Measurements from ENCODE around the gene CELA3B. TPM values are rescaled to one million over a fixed set of nuclear protein-coding genes. Genes with fewer than 3 reads are reported as not detected.
A peak's percentile ranks its signal among the peaks of the same experiment; 100 is the strongest.
"Not testable (repeated sequence)": the region's sequence is repeated elsewhere in the genome, so short reads cannot be mapped to it uniquely, and the experiment has no call there.

The CELA3B gene
- total and polyA plus RNA-seq, 3 experiments from 2014 or later, result not detected

- H3K9me3 Mint-ChIP-seq; H3K4me1 Mint-ChIP-seq; H3K36me3 Mint-ChIP-seq; H3K36me3 ChIP-seq (ENCODE audit: insufficient read depth, low read length); H3K27me3 Mint-ChIP-seq; H3K27me3 ChIP-seq (ENCODE audit: insufficient read depth, low read length, poor library complexity, severe bottlenecking); DNase-seq; H3K4me1 ChIP-seq (ENCODE audit: insufficient read depth, low read length); CTCF ChIA-PET; H3K4me3 ChIP-seq (ENCODE audit: low read length); H3K27ac ChIP-seq (ENCODE audit: low read depth, low read length); H3K9me3 ChIP-seq (ENCODE audit: low read length); H3K27ac Mint-ChIP-seq; POLR2A ChIA-PET; H3K4me3 Mint-ChIP-seq: not testable (repeated sequence)
Measured at GRCh38 chr1:21994716-21995115, 17.9 kb downstream of the CELA3B start.

- H3K9me3 Mint-ChIP-seq; H3K27ac ChIP-seq (ENCODE audit: low read depth, low read length); H3K4me1 ChIP-seq (ENCODE audit: insufficient read depth, low read length); CTCF ChIA-PET; H3K27me3 ChIP-seq (ENCODE audit: insufficient read depth, low read length, poor library complexity, severe bottlenecking); H3K4me1 Mint-ChIP-seq; H3K27me3 Mint-ChIP-seq; H3K9me3 ChIP-seq (ENCODE audit: low read length); H3K4me3 ChIP-seq (ENCODE audit: low read length); H3K36me3 Mint-ChIP-seq; H3K36me3 ChIP-seq (ENCODE audit: insufficient read depth, low read length); H3K27ac Mint-ChIP-seq; DNase-seq; H3K4me3 Mint-ChIP-seq; POLR2A ChIA-PET: not testable (repeated sequence)
Measured at GRCh38 chr1:21996663-21996970, 19.8 kb downstream of the CELA3B start.

DNA sequence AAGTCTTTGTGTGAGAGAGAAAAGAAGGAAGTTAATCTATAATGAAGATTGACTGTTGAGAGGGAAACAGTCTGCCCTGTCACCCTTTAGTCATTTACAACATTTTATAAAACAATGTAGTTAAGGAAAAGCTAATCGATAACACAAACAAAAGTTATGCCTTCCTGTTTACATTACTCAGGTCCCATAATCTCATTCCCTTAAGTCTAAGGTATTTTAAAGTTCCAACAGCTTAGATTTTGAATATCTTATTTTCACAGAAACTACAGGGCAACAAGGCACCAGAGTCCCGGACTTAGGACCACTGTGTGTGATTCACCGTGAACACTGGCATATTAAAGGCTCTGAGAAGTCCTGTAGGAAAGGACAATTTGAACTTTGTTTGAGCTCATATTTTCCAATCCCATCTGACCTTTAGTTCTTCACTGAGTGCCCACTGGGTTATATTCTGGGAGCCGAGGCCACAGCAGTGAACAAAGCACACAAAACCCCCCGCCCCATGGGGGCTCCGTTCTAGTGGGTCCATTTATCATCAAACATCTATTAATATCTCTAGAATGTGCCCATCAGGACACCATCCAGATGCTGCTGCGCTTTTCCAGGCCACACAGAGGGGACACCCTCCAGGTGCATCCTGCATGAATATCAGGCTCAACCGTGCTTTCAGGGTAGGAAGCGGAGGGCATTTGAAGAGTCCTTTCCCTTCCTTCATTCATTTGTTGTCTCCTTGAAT lies 21.2 kb downstream of the CELA3B start:
- H3K9me3 ChIP-seq (ENCODE audit: low read length); DNase-seq; H3K9me3 Mint-ChIP-seq; POLR2A ChIA-PET; H3K27me3 Mint-ChIP-seq; H3K27ac ChIP-seq (ENCODE audit: low read depth, low read length); H3K4me3 ChIP-seq (ENCODE audit: low read length); H3K4me3 Mint-ChIP-seq; H3K27me3 ChIP-seq (ENCODE audit: insufficient read depth, low read length, poor library complexity, severe bottlenecking); H3K4me1 Mint-ChIP-seq; H3K4me1 ChIP-seq (ENCODE audit: insufficient read depth, low read length); H3K36me3 ChIP-seq (ENCODE audit: insufficient read depth, low read length); H3K36me3 Mint-ChIP-seq: not testable (repeated sequence)
- peak overlapping the region in 1 of 8 donors; percentile 54 for H3K27ac Mint-ChIP-seq
- CTCF ChIA-PET, result interaction anchor here (0.6 kb wide), 1 partner anchor 23 kb away, joined by 3 read pairs; no protein-coding TSS in a partner anchor

- H3K27me3 ChIP-seq (ENCODE audit: insufficient read depth, low read length, poor library complexity, severe bottlenecking); H3K27me3 Mint-ChIP-seq; H3K27ac ChIP-seq (ENCODE audit: low read depth, low read length); DNase-seq; H3K4me3 Mint-ChIP-seq; H3K4me1 Mint-ChIP-seq; H3K4me3 ChIP-seq (ENCODE audit: low read length); H3K9me3 ChIP-seq (ENCODE audit: low read length); H3K4me1 ChIP-seq (ENCODE audit: insufficient read depth, low read length); H3K36me3 Mint-ChIP-seq; H3K36me3 ChIP-seq (ENCODE audit: insufficient read depth, low read length); CTCF ChIA-PET; POLR2A ChIA-PET; H3K9me3 Mint-ChIP-seq: not testable (repeated sequence)
- H3K27ac Mint-ChIP-seq, result peak overlapping the region in 1 of 8 donors; percentile 91
Measured at GRCh38 chr1:21998624-21999294, 21.9 kb downstream of the CELA3B start.

GRCh38 chr1:21999645-22000044 lies 22.8 kb downstream of the CELA3B start:
- H3K36me3 ChIP-seq (ENCODE audit: insufficient read depth, low read length); CTCF ChIA-PET; H3K36me3 Mint-ChIP-seq; H3K9me3 ChIP-seq (ENCODE audit: low read length); H3K4me1 Mint-ChIP-seq; H3K9me3 Mint-ChIP-seq; H3K4me3 ChIP-seq (ENCODE audit: low read length); H3K4me3 Mint-ChIP-seq; H3K4me1 ChIP-seq (ENCODE audit: insufficient read depth, low read length); H3K27ac Mint-ChIP-seq; POLR2A ChIA-PET; H3K27me3 Mint-ChIP-seq; DNase-seq; H3K27me3 ChIP-seq (ENCODE audit: insufficient read depth, low read length, poor library complexity, severe bottlenecking); H3K27ac ChIP-seq (ENCODE audit: low read depth, low read length): not testable (repeated sequence)

GRCh38 chr1:22001409-22001808 lies 24.6 kb downstream of the CELA3B start, which contains the start of gene CELA3A:
Gene CELA3A (plus strand): TSS chr1:22001657. CDS start chr1:22001675, 18 bp downstream.
- Mint-ChIP-seq H3K4me1 (no peaks in the 10 kb centered on the region), H3K9me3 (no peaks in the 10 kb centered on the region), H3K36me3 (no peaks in the 10 kb centered on the region), H3K27me3 (peaks cover 0 to 1% of the 10 kb centered on the region in 2 donors), H3K27ac (peak within 1 kb of the TSS in 1 of 8 donors; percentile 17), H3K4me3 (no peak within 1 kb of the TSS)
- H3K9me3 ChIP-seq (ENCODE audit: low read length), result no peaks in the 10 kb centered on the region
- no peak within 1 kb of the TSS for H3K4me3 ChIP-seq (ENCODE audit: low read length)
- no peaks in the 10 kb centered on the region for H3K4me1 ChIP-seq (ENCODE audit: insufficient read depth, low read length)
- CTCF ChIA-PET, result no interaction called here
- no peak for DNase-seq
- H3K36me3 ChIP-seq (ENCODE audit: insufficient read depth, low read length), result no peaks in the 10 kb centered on the region
- no peaks in the 10 kb centered on the region for H3K27me3 ChIP-seq (ENCODE audit: insufficient read depth, low read length, poor library complexity, severe bottlenecking)
- no peak within 1 kb of the TSS for H3K27ac ChIP-seq (ENCODE audit: low read depth, low read length)
- POLR2A ChIA-PET, result no interaction called here

GRCh38 chr1:22002461-22002860 lies 25.6 kb downstream of the CELA3B start:
- POLR2A ChIA-PET; H3K4me3 Mint-ChIP-seq; H3K27me3 ChIP-seq (ENCODE audit: insufficient read depth, low read length, poor library complexity, severe bottlenecking); H3K9me3 Mint-ChIP-seq; H3K4me1 ChIP-seq (ENCODE audit: insufficient read depth, low read length); H3K4me3 ChIP-seq (ENCODE audit: low read length); H3K27ac ChIP-seq (ENCODE audit: low read depth, low read length); H3K36me3 Mint-ChIP-seq; DNase-seq; H3K36me3 ChIP-seq (ENCODE audit: insufficient read depth, low read length); H3K4me1 Mint-ChIP-seq; H3K9me3 ChIP-seq (ENCODE audit: low read length); CTCF ChIA-PET; H3K27me3 Mint-ChIP-seq; H3K27ac Mint-ChIP-seq: not testable (repeated sequence)

GRCh38 chr1:22002875-22003274 lies 26.1 kb downstream of the CELA3B start:
- H3K27me3 ChIP-seq (ENCODE audit: insufficient read depth, low read length, poor library complexity, severe bottlenecking); H3K4me3 Mint-ChIP-seq; POLR2A ChIA-PET; H3K4me3 ChIP-seq (ENCODE audit: low read length); H3K4me1 ChIP-seq (ENCODE audit: insufficient read depth, low read length); H3K9me3 ChIP-seq (ENCODE audit: low read length); H3K36me3 Mint-ChIP-seq; H3K9me3 Mint-ChIP-seq; CTCF ChIA-PET; H3K36me3 ChIP-seq (ENCODE audit: insufficient read depth, low read length); H3K4me1 Mint-ChIP-seq; H3K27ac ChIP-seq (ENCODE audit: low read depth, low read length); H3K27ac Mint-ChIP-seq; DNase-seq; H3K27me3 Mint-ChIP-seq: not testable (repeated sequence)
